Measurements from ENCODE around the gene GDF2. TPM values are rescaled to one million over a fixed set of nuclear protein-coding genes. Genes with fewer than 3 reads are reported as not detected.

The GDF2 gene
- polyA plus RNA-seq, 1 donor from 2014 or later, result not detected

- no peak for TF ChIP-seq EZH2 (IDR thresholded peaks at IDR 0.05; ENCODE audit: borderline replicate concordance, insufficient read depth, low read length, poor library complexity, severe bottlenecking)
- no peak for TF ChIP-seq EP300 (conservative IDR thresholded peaks at IDR 0.05; ENCODE audit: poor library complexity, severe bottlenecking)
- TF ChIP-seq POLR2AphosphoS5 (IDR thresholded peaks at IDR 0.05), result no peak
Measured at GRCh38 chr10:47339186-47339735, 17.0 kb downstream of the GDF2 start (continued).

DNA sequence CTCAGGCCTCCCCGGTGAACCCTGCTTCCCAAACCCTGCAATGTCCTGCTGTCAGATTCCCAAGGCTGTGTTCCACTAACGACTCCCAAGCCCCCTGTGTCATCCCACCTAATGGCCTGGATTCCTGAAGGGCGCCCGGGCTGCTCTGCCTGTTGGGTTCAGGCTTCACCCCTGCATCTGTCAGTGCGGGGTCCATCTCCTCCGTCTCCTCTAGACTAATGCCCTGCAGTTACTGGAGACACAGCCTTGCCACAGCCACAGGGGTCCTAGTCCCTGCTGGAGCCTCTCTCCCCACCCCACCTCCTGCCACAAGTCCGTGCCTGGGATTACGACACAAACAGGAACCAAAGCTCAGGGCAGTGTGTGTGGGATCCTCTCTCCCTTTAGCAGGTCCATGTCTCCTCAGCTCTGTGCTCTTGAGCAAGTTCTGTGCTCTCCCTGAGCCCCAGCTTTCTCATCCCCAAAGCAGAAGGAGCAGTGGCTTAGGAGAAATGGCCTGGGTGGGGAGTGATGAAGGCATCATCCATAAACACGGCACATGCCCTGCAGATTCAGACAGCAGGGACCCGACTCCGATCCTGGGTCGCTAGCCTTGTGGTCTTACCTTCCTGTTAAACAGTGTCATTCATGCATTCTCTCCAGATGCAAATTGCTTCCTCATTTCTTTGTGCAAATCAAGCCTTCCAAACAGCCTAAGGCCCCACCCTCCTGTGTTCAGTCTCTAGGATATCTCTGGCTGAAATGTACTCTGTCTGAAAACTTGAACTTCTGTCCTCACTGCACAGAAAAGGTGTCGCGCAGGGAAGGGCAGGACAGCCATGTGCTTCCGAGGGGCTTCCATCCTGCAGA, 17.7 kb downstream of the GDF2 start:
- H2AFZ ChIP-seq (ENCODE audit: low read depth, low read length), result no peak overlapping the region

More for the DNA sequence above, 17.7 kb downstream of the GDF2 start:
- Histone ChIP-seq H4K20me1 (ENCODE audit: insufficient read depth) (no peaks in the 10 kb centered on the region), H3K27ac (ENCODE audit: low read length) (no peak overlapping the region), H3K9me3 (ENCODE audit: low read length) (no peaks in the 10 kb centered on the region), H3K9me2 (ENCODE audit: insufficient read depth, low read length) (no peaks in the 10 kb centered on the region), H3K79me2 (replicated peaks; ENCODE audit: insufficient read depth, low read length) (no peaks in the 10 kb centered on the region), H3K9ac (ENCODE audit: low read length) (no peak overlapping the region), H3K4me2 (ENCODE audit: low read length) (no peak overlapping the region), H3K4me3 (ENCODE audit: low read length) (no peak overlapping the region), H3K27me3 (ENCODE audit: insufficient read depth, low read depth, low read length) (no peaks in the 10 kb centered on the region), H3F3A (ENCODE audit: insufficient read depth, low read length, poor library complexity, severe bottlenecking) (no peaks in the 10 kb centered on the region), H3K36me3 (ENCODE audit: insufficient read depth, low read length) (no peaks in the 10 kb centered on the region)
- TF ChIP-seq, protein P1, sequence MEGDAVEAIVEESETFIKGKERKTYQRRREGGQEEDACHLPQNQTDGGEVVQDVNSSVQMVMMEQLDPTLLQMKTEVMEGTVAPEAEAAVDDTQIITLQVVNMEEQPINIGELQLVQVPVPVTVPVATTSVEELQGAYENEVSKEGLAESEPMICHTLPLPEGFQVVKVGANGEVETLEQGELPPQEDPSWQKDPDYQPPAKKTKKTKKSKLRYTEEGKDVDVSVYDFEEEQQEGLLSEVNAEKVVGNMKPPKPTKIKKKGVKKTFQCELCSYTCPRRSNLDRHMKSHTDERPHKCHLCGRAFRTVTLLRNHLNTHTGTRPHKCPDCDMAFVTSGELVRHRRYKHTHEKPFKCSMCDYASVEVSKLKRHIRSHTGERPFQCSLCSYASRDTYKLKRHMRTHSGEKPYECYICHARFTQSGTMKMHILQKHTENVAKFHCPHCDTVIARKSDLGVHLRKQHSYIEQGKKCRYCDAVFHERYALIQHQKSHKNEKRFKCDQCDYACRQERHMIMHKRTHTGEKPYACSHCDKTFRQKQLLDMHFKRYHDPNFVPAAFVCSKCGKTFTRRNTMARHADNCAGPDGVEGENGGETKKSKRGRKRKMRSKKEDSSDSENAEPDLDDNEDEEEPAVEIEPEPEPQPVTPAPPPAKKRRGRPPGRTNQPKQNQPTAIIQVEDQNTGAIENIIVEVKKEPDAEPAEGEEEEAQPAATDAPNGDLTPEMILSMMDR (IDR thresholded peaks at IDR 0.05; ENCODE audit: poor library complexity, severe bottlenecking), result no peak
- no peak for TF ChIP-seq RAD21 (conservative IDR thresholded peaks at IDR 0.05)
- TF ChIP-seq REST (IDR thresholded peaks at IDR 0.05; ENCODE audit: borderline replicate concordance), result no peak
- no peak for TF ChIP-seq EP300 (conservative IDR thresholded peaks at IDR 0.05; ENCODE audit: poor library complexity, severe bottlenecking)
- no peak for TF ChIP-seq SMC3 (conservative IDR thresholded peaks at IDR 0.05; ENCODE audit: poor library complexity)
- no peak for TF ChIP-seq MXI1 (conservative IDR thresholded peaks at IDR 0.05; ENCODE audit: poor library complexity, severe bottlenecking)
- TF ChIP-seq TAF1 (IDR thresholded peaks at IDR 0.05; ENCODE audit: low read depth), result no peak
- TF ChIP-seq POLR2AphosphoS5 (IDR thresholded peaks at IDR 0.05), result no peak
- TF ChIP-seq EZH2 (IDR thresholded peaks at IDR 0.05; ENCODE audit: borderline replicate concordance, insufficient read depth, low read length, poor library complexity, severe bottlenecking), result no peak

Measured in neural cell (in vitro differentiated cells).